GM18858 (cell line): ENCODE data around the gene ZCCHC18.

Experiments used
- ATAC-seq: cut with Tn5 transposase; IDR thresholded peaks from one replicate; pipeline ENCODE4 v1.9.1; 2021; ENCODE audit not compliant: unreplicated experiment

ZCCHC18 gene

DNA sequence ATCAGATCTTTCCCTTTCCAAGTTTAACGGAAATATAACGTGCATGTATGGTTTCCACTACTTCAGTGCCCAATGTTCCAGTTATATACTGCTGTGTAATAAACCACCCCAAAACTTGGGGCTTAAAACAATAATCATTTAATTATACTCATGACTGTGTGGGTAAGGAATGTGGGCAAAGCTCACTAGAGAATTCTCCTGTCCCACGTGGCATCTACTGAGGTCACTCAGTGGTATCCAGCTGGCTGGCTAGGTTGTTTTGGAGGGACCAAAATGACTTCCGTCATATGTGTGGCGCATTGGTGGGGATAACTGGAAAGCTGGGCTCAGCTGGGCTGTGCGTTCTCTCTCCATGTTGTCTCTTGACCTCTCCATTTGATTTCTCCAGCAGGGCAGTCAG is 18.5 kb downstream of the ZCCHC18 start:
- ATAC-seq: no peak

DNA sequence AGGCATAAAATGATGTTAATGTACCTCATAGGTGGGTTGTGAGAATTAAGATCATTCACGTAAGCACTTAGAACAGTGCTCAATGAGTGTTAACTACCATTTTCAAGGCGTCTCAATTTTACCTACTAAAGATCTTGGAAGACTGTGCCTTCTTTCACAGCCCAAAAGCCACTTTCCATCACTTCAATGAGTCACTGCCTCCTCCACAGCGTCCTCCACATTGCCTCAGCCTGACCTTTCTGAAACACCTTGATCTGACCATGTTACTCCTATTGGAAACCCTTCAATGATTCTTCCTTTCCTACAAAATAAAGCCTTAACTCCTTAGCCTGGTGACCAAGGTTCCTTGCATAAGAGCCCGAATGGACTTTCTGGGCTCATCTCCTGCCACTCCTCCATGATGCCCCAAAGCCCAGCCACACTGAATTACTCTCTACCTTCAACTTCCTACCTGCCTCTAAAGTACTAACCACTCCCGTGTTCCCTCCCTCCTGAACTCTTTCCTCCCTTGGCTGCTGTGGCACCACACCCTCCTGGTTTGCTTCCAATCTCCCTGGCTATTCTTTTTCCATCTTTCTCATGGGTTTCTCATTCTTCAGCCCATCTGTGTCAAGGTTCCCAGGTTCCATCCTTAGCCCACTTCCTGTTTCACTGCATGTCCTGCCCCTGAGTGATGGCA is 22.4 kb downstream of the ZCCHC18 start:
- no peak for ATAC-seq

GRCh38 chrX:104135677-104136076 is 23.4 kb downstream of the ZCCHC18 start:
- no peak for ATAC-seq

DNA sequence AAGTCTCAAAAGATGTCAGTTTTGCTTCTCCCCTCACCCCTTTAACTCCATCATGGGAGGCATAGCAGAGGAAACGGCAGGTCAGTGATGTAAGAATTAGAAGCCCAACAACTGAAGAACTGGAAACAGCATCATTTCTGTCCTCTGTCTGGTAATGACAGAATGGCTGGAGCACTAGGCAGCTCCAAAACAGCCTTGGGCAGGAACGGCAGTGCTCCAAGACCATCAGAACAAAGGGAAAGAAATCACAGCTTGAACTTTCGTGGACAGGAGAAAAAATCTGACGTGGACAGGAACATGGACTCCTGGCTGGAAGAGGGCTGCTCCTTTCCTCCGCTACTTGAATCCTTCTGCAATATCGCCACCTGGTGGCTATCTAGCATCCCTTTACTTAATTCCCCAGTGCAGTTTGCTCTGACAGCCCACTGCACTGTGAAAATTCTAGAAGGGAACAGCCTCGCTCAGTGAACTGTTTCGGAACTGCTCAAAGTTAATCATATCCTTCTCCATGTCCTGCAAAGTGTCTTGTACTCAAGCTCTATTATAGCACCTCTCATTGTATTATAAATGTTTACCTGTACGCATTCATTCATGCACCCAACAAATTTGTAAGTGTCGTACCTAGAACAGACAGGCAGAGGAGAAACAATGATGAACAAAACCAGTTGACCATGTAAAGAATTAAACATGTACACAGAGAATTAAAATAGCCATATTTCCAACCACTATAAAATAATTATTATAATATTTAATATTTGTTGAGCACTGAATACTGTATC is 24.1 kb downstream of the ZCCHC18 start:
- ATAC-seq: peak; percentile 92

- ATAC-seq: no peak
Observed at GRCh38 chrX:104137496-104137895, 25.2 kb downstream of the ZCCHC18 start.

- ATAC-seq: no peak
Observed at GRCh38 chrX:104141087-104141760, 28.9 kb downstream of the ZCCHC18 start.

DNA sequence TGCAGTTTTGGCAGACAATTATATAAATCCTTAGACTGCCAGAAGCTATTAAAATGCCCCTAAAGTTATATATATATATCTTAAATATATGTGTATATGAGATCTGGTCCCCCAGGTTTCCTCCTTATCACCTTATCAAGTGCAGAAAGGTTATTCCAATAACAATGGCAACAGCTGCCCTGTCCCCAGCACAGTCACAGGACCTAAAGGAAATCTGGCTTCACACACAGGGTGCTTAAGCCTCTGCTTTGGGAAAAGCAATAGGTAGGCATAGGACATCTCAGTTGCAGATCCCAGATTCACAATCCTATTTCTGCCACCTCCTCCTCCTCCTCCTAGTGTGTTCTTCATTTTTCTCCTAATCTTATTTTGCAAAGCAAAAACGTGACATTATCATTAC is 38.7 kb downstream of the ZCCHC18 start:
- no peak for ATAC-seq

- peak; percentile 90 for ATAC-seq
Observed at GRCh38 chrX:104156630-104157529, 44.6 kb downstream of the ZCCHC18 start, which contains the start of gene SLC25A53. SLC25A53 (minus strand) TSS chrX:104157009; CDS start chrX:104105257, 51,752 bp downstream.
